ENCODE results near the gene ARHGAP18.

DNA sequence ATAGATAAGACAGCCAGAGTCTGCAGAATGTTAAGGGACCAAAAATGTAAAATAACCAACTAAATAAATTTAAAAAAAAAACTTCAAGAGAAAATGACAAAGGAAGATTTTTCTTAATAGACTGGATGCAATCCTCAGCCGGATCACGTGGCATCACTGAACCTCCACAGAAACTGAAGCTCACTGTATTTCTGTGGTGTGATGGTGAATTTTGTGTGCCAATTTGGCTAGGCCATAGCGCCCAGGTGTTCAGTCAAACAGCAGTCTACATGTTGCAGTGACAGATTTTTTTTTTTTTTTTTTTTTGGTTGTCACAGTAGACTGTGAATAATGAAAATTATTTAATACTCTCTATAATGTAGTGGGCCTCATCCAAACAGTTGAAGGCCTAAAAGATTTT lies 95.5 kb downstream of the ARHGAP18 start:
- TF ChIP-seq CTCF (IDR thresholded peaks at IDR 0.05; ENCODE audit: low read length) = no peak
- TF ChIP-seq EZH2 (optimal IDR thresholded peaks at IDR 0.05; ENCODE audit: low read depth, low read length) = no peak
- no peak for TF ChIP-seq EZH2phosphoT487 (IDR thresholded peaks at IDR 0.05; ENCODE audit: low read length)
